HUES64 (cell line): ENCODE results near the gene DGKI.

ENCODE experiments used
- H3K27ac ChIP-seq: 2 replicates; pipeline ENCODE4 v1.7.0; 2013; ENCODE audit warnings: low read depth, low read length, inconsistent platforms
- H3K27me3 ChIP-seq: 2 replicates; pipeline ENCODE4 v1.6.1; 2013; ENCODE audit warnings: mild to moderate bottlenecking, low read length; ENCODE audit not compliant: insufficient read depth
- H3K36me3 ChIP-seq: 2 replicates; pipeline ENCODE4 v1.6.1; 2013; ENCODE audit warnings: mild to moderate bottlenecking, low read length; ENCODE audit not compliant: insufficient read depth
- H3K4me1 ChIP-seq: 2 replicates; pipeline ENCODE4 v1.6.1; 2013; ENCODE audit warnings: mild to moderate bottlenecking, low read length, moderate library complexity; ENCODE audit not compliant: insufficient read depth
- H3K4me3 ChIP-seq: 2 replicates; pipeline ENCODE4 v1.5.1; 2013; ENCODE audit warnings: mild to moderate bottlenecking, low read length, moderate library complexity
- H3K9ac ChIP-seq: 2 replicates; pipeline ENCODE4 v1.6.1; 2013; ENCODE audit warnings: mild to moderate bottlenecking, low read depth, low read length
- H3K9me3 ChIP-seq: 2 replicates; pipeline ENCODE4 v1.6.1; 2013; ENCODE audit warnings: low read depth, low read length; ENCODE audit not compliant: insufficient read depth
- WGBS: fragments of 150-250, 120-280 bp; methylation state at CpG from one replicate; pipeline ENCODE4 v1.1.7; 2013; ENCODE audit warnings: missing lambda C conversion rate; 5-methylcytosine and 5-hydroxymethylcytosine counted together

The DGKI gene

DNA sequence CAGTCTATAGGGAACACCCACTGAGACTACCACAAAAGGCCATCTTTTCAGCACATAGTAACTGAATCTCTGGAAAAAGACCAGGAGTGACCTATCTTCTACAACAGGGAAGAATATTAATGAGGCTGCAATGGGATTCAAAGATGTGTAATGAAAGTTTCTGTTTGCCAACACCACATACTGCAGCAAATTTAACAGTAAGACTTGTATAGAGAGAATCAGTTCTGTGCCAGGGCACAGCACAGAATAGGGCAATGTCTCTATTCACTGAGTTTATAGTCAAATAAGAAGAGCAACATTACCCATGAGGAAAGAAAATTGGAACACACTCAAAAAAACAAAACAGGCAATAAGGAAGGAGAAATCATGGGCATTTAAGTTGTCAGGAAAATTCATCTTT is 411.8 kb downstream of the DGKI start:
- Histone ChIP-seq H3K27me3 (no peaks in the 10 kb centered on the region), H3K36me3 (no peaks in the 10 kb centered on the region), H3K9me3 (no peaks in the 10 kb centered on the region), H3K9ac (no peak overlapping the region), H3K27ac (no peak overlapping the region), H3K4me3 (no peak overlapping the region), H3K4me1 (peaks cover 4% of the 10 kb centered on the region)

DNA sequence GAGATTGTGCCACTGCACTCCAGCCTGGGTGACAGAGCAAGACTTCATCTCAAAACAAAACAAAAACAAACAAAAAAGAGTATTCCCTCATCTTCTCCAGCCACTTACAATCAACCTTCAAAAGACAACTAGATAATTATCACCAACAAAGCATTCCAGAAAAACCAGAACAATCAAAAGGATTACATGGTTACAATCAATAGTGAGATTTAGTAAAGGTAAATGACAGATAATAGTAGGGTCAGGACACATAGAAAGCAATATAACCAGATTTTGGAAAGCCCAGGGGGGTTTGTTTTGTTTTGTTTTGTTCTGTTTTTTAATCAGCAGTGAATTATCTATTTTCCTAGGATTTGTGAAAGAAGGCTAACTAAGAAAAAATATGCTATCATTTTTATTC is 412.2 kb downstream of the DGKI start:
- no peaks in the 10 kb centered on the region; the same call in 1 of the 2 replicates for H3K4me1 ChIP-seq

DNA sequence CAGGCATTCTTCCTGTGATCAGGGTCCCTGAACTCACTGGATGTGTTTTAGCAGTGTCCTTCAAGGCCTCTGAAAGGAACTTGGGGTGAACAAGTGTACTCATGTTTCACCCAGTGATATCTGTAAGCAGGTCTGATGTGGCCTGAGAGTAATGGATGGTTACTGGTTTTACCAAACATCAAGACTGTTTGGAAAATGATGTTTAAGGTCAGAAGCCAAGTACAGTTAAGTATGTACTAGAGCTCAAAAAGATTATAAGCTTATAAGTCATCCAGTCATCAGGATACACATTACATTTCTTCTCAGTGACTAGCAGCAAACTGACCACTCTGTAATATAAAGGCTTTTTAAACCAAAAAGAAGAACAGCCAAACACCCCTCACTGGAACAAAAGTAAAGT is 423.5 kb downstream of the DGKI start:
- no peaks in the 10 kb centered on the region for H3K4me1 ChIP-seq
- H3K27me3 ChIP-seq, result no peaks in the 10 kb centered on the region
- H3K36me3 ChIP-seq, result no peaks in the 10 kb centered on the region
- H3K4me3 ChIP-seq, result no peak overlapping the region
- H3K9me3 ChIP-seq, result no peaks in the 10 kb centered on the region
- no peak overlapping the region for H3K9ac ChIP-seq
- no peak overlapping the region for H3K27ac ChIP-seq

More for the DNA sequence above, 412.2 kb downstream of the DGKI start:
- Histone ChIP-seq H3K9me3 (no peaks in the 10 kb centered on the region), H3K27me3 (no peaks in the 10 kb centered on the region), H3K36me3 (no peaks in the 10 kb centered on the region), H3K27ac (no peak overlapping the region), H3K9ac (no peak overlapping the region), H3K4me3 (no peak overlapping the region)

DNA sequence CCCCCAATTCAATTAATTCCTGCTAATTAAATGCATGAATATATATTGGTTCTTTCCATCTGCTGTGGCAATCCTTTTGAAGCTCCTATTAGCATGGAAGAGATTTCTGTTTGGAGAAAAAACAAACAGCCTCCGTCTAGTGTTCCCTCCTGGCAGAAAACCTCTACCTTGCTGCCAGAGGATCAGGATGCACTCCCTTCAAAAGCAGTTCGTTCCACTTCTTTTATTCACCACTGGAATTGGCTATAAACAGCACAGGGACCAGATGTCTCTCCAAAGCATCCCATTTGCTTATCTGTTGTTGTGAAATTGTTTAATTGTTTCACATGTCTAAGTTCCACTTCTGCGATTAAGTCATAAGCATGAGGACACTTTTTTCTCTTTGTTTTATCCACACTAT is 425.4 kb downstream of the DGKI start:
- H3K4me1 ChIP-seq, result 0 out of 2 replicates have a peak, but pooled peaks cover 1% of the 10 kb centered on the region
- H3K9me3 ChIP-seq, result no peaks in the 10 kb centered on the region
- no peak overlapping the region for H3K27ac ChIP-seq
- no peaks in the 10 kb centered on the region for H3K27me3 ChIP-seq
- H3K9ac ChIP-seq, result no peak overlapping the region
- H3K36me3 ChIP-seq, result no peaks in the 10 kb centered on the region
- 91% methylated on average over 3 of the region's 3 CpGs for WGBS
- no peak overlapping the region for H3K4me3 ChIP-seq

DNA sequence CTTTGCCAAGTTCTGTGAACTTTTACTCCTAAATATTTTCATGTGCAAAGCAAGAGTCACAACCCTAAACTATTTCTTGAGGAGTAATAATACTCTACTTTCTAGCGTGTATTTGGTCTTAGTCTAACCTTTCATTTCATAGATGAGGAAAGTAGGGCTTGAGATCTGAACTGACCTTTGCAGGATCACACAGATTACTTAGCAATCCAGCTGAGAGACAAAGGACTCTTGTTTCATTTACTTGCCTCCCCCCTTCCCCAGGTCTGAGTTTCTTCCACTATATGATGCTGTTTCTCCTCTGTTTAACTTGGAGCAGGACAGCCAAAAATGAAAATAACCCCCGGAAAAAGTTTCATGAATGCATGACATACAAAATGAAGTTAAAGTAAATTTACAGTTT is 427.9 kb downstream of the DGKI start:
- 100% methylated on average over 2 of the region's 2 CpGs for WGBS
- Histone ChIP-seq H3K36me3 (no peaks in the 10 kb centered on the region), H3K27ac (no peak overlapping the region), H3K4me1 (0 out of 2 replicates have a peak, but pooled peaks cover 5% of the 10 kb centered on the region), H3K9ac (no peak overlapping the region), H3K9me3 (no peaks in the 10 kb centered on the region), H3K27me3 (no peaks in the 10 kb centered on the region), H3K4me3 (no peak overlapping the region)

DNA sequence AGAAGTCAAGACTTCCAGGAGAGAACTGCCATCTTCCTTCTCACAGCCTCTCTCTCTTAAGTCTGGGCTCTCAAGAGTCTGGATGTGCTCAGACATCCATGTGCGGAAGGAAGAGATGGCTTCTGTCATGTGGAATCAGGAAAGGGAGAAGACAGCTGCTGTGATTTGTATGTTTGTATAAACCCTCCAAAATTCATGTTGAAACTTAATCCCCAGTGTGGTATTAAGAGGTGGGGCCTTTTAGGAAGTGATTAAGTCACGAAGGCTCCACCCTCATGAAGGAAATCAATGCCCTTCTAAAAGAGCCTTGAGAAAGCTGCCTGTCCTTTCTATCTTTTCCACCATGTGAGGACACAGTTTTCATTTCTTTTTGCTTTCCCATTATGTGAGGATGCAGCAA is 429.3 kb downstream of the DGKI start:
- Histone ChIP-seq H3K27me3 (no peaks in the 10 kb centered on the region), H3K27ac (no peak overlapping the region), H3K9me3 (no peaks in the 10 kb centered on the region), H3K9ac (no peak overlapping the region), H3K4me3 (no peak overlapping the region), H3K4me1 (0 out of 2 replicates have a peak, but pooled peaks cover 5% of the 10 kb centered on the region), H3K36me3 (no peaks in the 10 kb centered on the region)
- 94% methylated on average over 2 of the region's 2 CpGs for WGBS

DNA sequence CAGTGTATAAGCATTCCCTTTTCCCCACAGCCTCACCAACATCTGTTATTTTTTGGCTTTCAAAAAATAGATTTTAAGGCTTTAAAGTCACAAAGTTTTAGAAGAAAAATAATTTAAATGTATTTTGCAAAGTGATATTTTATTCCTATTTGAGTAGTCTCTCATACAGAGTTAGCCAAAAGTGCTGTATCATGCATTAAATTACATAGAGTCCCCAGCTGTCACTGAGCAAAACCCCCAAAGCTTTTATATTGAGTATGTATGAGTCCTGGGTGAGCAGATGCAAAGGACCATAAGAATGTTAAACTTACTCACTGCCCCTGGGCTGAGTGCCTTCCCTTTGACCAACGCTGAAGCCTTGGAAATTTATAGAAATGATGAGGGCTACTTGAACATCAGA is 432.9 kb downstream of the DGKI start:
- no peak overlapping the region for H3K4me3 ChIP-seq
- no peaks in the 10 kb centered on the region for H3K36me3 ChIP-seq
- WGBS, result 55% methylated on average over 1 of the region's 1 CpG
- H3K27ac ChIP-seq, result no peak overlapping the region
- H3K9me3 ChIP-seq, result no peaks in the 10 kb centered on the region
- H3K9ac ChIP-seq, result no peak overlapping the region
- H3K4me1 ChIP-seq, result 0 out of 2 replicates have a peak, but pooled peaks cover 5% of the 10 kb centered on the region
- no peaks in the 10 kb centered on the region for H3K27me3 ChIP-seq

DNA sequence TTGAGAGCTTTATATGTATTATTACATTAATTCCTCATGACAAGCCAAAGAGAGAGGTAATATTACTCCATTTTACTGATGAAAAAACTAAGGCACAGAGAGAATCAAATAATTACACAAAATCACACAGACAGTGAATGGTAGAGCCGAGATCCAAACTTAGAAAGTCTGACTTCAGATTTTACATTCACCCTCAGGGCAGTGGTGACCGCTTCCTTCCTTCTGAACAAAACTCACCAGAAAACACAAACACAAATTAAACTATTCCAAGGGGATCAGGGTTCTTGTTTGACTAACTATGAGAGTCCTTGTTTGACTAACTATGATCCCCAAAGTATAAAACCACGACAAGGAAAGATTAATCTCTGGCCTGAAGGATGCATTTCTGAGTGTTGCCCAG is 435.3 kb downstream of the DGKI start:
- H3K4me3 ChIP-seq, result no peak overlapping the region
- no peaks in the 10 kb centered on the region for H3K36me3 ChIP-seq
- no peaks in the 10 kb centered on the region for H3K27me3 ChIP-seq
- H3K9ac ChIP-seq, result no peak overlapping the region
- H3K4me1 ChIP-seq, result 0 out of 2 replicates have a peak, but pooled peaks cover 4% of the 10 kb centered on the region
- WGBS, result 87% methylated on average over 3 of the region's 3 CpGs
- H3K27ac ChIP-seq, result no peak overlapping the region
- no peaks in the 10 kb centered on the region for H3K9me3 ChIP-seq

DNA sequence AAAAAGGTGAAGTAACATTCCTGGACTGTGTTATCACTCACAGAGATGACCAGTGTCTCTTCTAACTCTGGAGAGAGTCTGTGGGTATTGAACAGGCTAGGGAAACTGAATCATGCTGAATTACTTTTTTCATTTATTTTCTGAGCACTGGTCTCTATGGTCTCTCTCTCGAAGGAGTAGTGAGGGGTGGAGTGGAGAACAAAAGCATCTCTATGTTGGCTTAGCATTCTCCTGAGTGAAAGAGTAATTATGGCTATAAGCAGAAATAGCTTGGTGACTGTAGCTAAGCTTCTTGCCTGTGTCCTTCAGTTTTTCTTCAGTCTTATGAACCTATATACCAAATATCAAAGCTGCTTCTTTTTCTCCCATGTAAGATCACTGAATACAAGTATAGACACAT is 438.6 kb downstream of the DGKI start:
- H3K27me3 ChIP-seq, result no peaks in the 10 kb centered on the region
- no peak overlapping the region for H3K27ac ChIP-seq
- 96% methylated on average over 1 of the region's 1 CpG for WGBS
- H3K9me3 ChIP-seq, result no peaks in the 10 kb centered on the region
- H3K4me1 ChIP-seq, result peaks cover 17% of the 10 kb centered on the region; the same call in 1 of the 2 replicates
- no peak overlapping the region for H3K4me3 ChIP-seq
- H3K9ac ChIP-seq, result no peak overlapping the region
- H3K36me3 ChIP-seq, result no peaks in the 10 kb centered on the region

DNA sequence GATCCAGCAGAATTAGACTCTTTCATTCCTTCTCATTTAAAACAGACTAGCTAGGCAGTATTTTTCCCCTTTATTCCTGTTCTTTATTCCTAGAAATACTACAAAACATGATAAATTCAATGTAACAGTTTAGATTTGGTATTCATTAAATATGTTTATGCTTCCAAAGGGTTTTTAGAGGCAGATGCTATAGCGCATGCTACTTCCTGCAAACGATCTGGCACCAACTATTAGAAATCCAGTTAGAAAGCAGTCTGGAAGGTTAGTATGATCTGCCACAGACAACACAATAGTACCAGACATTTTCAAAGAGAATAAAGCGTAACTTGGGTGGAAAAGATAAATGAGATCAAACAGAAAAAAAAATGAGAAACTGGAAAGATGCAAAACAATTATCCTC is 439.7 kb downstream of the DGKI start:
- Histone ChIP-seq H3K27ac (no peak overlapping the region), H3K9me3 (no peaks in the 10 kb centered on the region), H3K27me3 (no peaks in the 10 kb centered on the region), H3K9ac (no peak overlapping the region), H3K36me3 (no peaks in the 10 kb centered on the region), H3K4me1 (peaks cover 25% of the 10 kb centered on the region), H3K4me3 (no peak overlapping the region)
- WGBS, result 96% methylated on average over 2 of the region's 3 CpGs

DNA sequence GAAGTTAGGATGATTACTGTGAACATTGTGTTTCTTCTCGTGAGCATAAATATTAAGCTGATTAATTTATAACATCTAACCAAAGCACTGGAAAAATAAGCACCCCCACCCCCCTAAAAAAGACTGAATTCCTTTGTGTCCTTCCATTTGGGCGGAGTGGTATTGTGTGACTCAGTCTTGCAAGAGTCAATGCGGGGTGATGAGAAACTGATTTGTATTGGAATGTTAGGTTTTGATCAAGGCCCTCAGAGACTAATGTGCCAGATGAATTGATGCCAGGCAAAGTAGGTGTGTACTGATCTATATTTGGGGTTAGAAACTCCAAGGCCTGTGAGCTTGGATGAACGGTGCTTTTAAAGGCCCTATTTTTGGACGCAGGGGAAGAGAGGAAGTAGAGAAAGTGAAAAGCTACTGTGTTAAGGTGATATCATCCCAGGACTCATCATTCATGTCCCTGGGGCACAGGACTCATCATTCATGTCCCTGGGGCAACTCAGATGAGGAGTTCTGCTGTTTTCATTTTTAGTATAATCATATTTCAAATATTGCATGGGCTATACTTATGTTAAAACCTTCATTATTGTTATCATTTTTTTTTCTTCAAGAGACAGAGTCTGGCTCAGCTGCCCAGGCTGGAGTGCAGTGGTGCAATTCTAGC is 442.0 kb downstream of the DGKI start:
- Histone ChIP-seq H3K9me3 (no peaks in the 10 kb centered on the region), H3K4me3 (no peak overlapping the region), H3K36me3 (no peaks in the 10 kb centered on the region), H3K27ac (no peak overlapping the region), H3K9ac (no peak overlapping the region), H3K4me1 (peaks cover 38% of the 10 kb centered on the region), H3K27me3 (no peaks in the 10 kb centered on the region)
- WGBS, result 89% methylated on average over 4 of the region's 5 CpGs

DNA sequence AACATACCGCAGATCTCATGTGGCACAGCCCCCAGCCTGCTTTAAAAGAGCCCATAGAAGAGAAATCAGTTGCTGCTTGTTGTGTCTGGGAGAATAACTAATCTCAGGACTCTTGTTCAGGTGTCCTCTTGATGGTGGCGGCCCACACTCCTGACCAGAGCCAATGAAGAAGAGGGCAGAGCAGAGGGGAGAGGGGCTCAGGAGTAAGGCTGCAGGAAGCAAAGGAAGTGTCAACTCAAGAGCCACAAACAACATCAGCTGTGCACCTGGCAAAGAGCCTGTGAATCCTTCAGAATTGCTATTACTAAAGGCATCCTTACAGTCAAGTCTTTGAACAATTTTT is 443.4 kb downstream of the DGKI start:
- WGBS, result 24% methylated on average over 2 of the region's 2 CpGs
- peak overlapping the region; percentile 35; the same call in 1 of the 2 replicates for H3K9ac ChIP-seq
- peak overlapping the region; percentile 47 for H3K4me3 ChIP-seq
- H3K4me1 ChIP-seq, result peaks cover 38% of the 10 kb centered on the region
- H3K9me3 ChIP-seq, result no peaks in the 10 kb centered on the region
- no peaks in the 10 kb centered on the region for H3K27me3 ChIP-seq
- H3K36me3 ChIP-seq, result no peaks in the 10 kb centered on the region
- H3K27ac ChIP-seq, result peak overlapping the region; percentile 48; the same call in 1 of the 2 replicates
